GM12878 (cell line): Measurements from ENCODE around the gene MTF2. TPM values are rescaled to one million over a fixed set of nuclear protein-coding genes. Genes with fewer than 3 reads are reported as not detected.
A peak's percentile ranks its signal among the peaks of the same experiment; 100 is the strongest.

Experiments
- BCLAF1 ChIP-seq: fragments of 450-650 bp; IDR thresholded peaks from 2 replicates; pipeline ENCODE4 v1.6.1; 2017; ENCODE audit warnings: antibody characterized with exemption, mild to moderate bottlenecking, moderate library complexity
- CHD4 ChIP-seq: fragments of 200-600 bp; sonication (generic); IDR thresholded peaks from 2 replicates; pipeline ENCODE4 v1.6.1; 2016; ENCODE audit warnings: mild to moderate bottlenecking
- EED ChIP-seq: sonication (generic); IDR thresholded peaks from 2 replicates; pipeline ENCODE4 v1.6.1; 2016; ENCODE audit warnings: antibody characterized with exemption, low read depth
- ELK1 ChIP-seq: IDR thresholded peaks from 2 replicates; pipeline ENCODE4 v1.6.1; 2012; ENCODE audit warnings: low read depth, low read length, improper control_type of control experiment
- FOXM1 ChIP-seq: IDR thresholded peaks from 2 replicates; pipeline ENCODE4 v1.6.1; 2012; ENCODE audit warnings: low read depth, mild to moderate bottlenecking, inconsistent platforms, low read length, moderate library complexity
- HDAC2 ChIP-seq: fragments of 200-600 bp; sonication (generic); IDR thresholded peaks from 2 replicates; pipeline ENCODE4 v1.6.1; 2017
- HDAC6 ChIP-seq: fragments of 200-600 bp; sonication (generic); IDR thresholded peaks from one replicate; pipeline ENCODE4 v1.8.0; 2017; ENCODE audit warnings: antibody characterized with exemption; ENCODE audit not compliant: unreplicated experiment
- IRF4 ChIP-seq: IDR thresholded peaks from 2 replicates; pipeline ENCODE4 v1.6.1; 2011; ENCODE audit warnings: low read depth, low read length
- LARP7 ChIP-seq: fragments of 450-650 bp; IDR thresholded peaks from 2 replicates; pipeline ENCODE4 v1.6.1; 2017; ENCODE audit warnings: mild to moderate bottlenecking
- MYB ChIP-seq: fragments of 150-350 bp; IDR thresholded peaks from 2 replicates; pipeline ENCODE4 v1.6.1; 2014; ENCODE audit warnings: mild to moderate bottlenecking, low read depth, low read length, borderline replicate concordance
- NFYA ChIP-seq: IDR thresholded peaks from 2 replicates; pipeline ENCODE4 v1.6.1; 2011; ENCODE audit warnings: low read depth, mild to moderate bottlenecking, low read length, improper control_type of control experiment, borderline replicate concordance
- NR2C2 ChIP-seq: IDR thresholded peaks from 2 replicates; pipeline ENCODE4 v1.6.1; 2011; ENCODE audit warnings: borderline replicate concordance, low read depth; ENCODE audit not compliant: control insufficient read depth, insufficient read length
- PAX5 ChIP-seq: IDR thresholded peaks from 2 replicates; pipeline ENCODE4 v1.6.1; 2011; ENCODE audit warnings: low read depth, low read length, borderline replicate concordance
- POU2F2 ChIP-seq: IDR thresholded peaks from 3 replicates; pipeline ENCODE4 v1.6.1; 2011; ENCODE audit warnings: low read depth, mild to moderate bottlenecking, low read length, borderline replicate concordance
- SIX5 ChIP-seq: IDR thresholded peaks from 2 replicates; pipeline ENCODE4 v1.6.1; 2011; ENCODE audit warnings: mild to moderate bottlenecking, low read depth, low read length, moderate library complexity; ENCODE audit not compliant: severe bottlenecking
- SPI1 ChIP-seq: IDR thresholded peaks from 2 replicates; pipeline ENCODE4 v1.6.1; 2011; ENCODE audit warnings: low read depth, mild to moderate bottlenecking, low read length, moderate library complexity, borderline replicate concordance; ENCODE audit not compliant: insufficient read depth
- TARDBP ChIP-seq: IDR thresholded peaks from 2 replicates; pipeline ENCODE4 v1.6.1; 2016; ENCODE audit warnings: borderline replicate concordance
- TCF3 ChIP-seq: IDR thresholded peaks from 2 replicates; pipeline ENCODE4 v1.6.1; 2012; ENCODE audit warnings: low read depth, mild to moderate bottlenecking, low read length, borderline replicate concordance; ENCODE audit not compliant: insufficient read depth
- USF2 ChIP-seq: IDR thresholded peaks from 2 replicates; pipeline ENCODE4 v1.6.1; 2011; ENCODE audit warnings: low read depth, low read length, improper control_type of control experiment, borderline replicate concordance
- WRNIP1 ChIP-seq: IDR thresholded peaks from 2 replicates; pipeline ENCODE4 v1.6.1; 2011; ENCODE audit warnings: low read depth, low read length, improper control_type of control experiment, borderline replicate concordance
- ZBTB40 ChIP-seq: fragments of 450-650 bp; IDR thresholded peaks from 2 replicates; pipeline ENCODE4 v1.6.1; 2016; ENCODE audit warnings: mild to moderate bottlenecking, moderate library complexity, borderline replicate concordance
- ZNF217 ChIP-seq: fragments of 450-650 bp; IDR thresholded peaks from 2 replicates; pipeline ENCODE4 v1.6.1; 2017; ENCODE audit warnings: antibody characterized with exemption, mild to moderate bottlenecking
- polyA plus RNA-seq, 11 experiments: library from polyadenylated mRNA; depleted of rRNA in 4 of 11; unstranded in 6 of 11; stranded (reverse) in 5 of 11; fragments of >200 nt; fragmentation: Nextera tagmentation in 4 of 11; fragmentation: Illumina TruSeq in 1 of 11; extraction: Ambion mirVana in 4 of 11; extraction: Trizol in 1 of 11; gene quantifications; 1 replicate in 1 of 11; 2 replicates in 10 of 11; pipeline versions ENCODE4 v1.2.1 to v1.2.3, GENCODE V29; 2011 to 2016; ENCODE audit warnings: inconsistent platforms in 2 of 11, missing spikeins in 2 of 11, low read depth in 1 of 11
- total RNA-seq, 4 experiments: library from RNA; depleted of rRNA in 3 of 4; stranded (reverse); fragments of >200 nt in 3 of 4; fragmentation: Illumina TruSeq in 1 of 4; extraction: Trizol in 1 of 4; gene quantifications; 2 replicates each; pipeline versions ENCODE4 v1.2.1 to v1.2.3, GENCODE V29; 2013 to 2021

The MTF2 gene
- total and polyA plus RNA-seq, 10 of the 15 experiments (the other 5 are each of a cell fraction or from before 2014, with no cell fraction given) = 22.6 to 74.9 (median 42.8) TPM

- no peak; the same call in 1 of the 2 replicates for TF ChIP-seq BCLAF1
- TF ChIP-seq ELK1 = peak; percentile 72
- TF ChIP-seq NR2C2 = no peak
- TF ChIP-seq LARP7 = peak; percentile 99
- peak; percentile 66; the same call in 1 of the 2 replicates for TF ChIP-seq MYB
- TF ChIP-seq HDAC6 = no peak
- peak; percentile 99 for TF ChIP-seq TARDBP
- TF ChIP-seq CHD4 = no peak
- TF ChIP-seq SPI1 = no peak
- TF ChIP-seq NFYA = no peak
- peak; percentile 88 for TF ChIP-seq TCF3
- peak; percentile 89 for TF ChIP-seq FOXM1
- TF ChIP-seq WRNIP1 = no peak
- TF ChIP-seq SIX5 = peak; percentile 42
- TF ChIP-seq HDAC2 = no peak
- peak; percentile 94 for TF ChIP-seq POU2F2
- peak; percentile 69 for TF ChIP-seq ZBTB40
- no peak for TF ChIP-seq USF2
- TF ChIP-seq EED = peak; percentile 89
- peak; percentile 87 for TF ChIP-seq IRF4
- TF ChIP-seq ZNF217 = peak; percentile 91
- TF ChIP-seq PAX5 = peak; percentile 63; the same call in 1 of the 2 replicates
Observed at GRCh38 chr1:93078986-93079654, at the start of gene MTF2 (continued).
